DMS153 (cell line): ENCODE results near the gene ANKRD11.
A peak's percentile ranks its signal among the peaks of the same experiment; 100 is the strongest.
"Not testable (repeated sequence)": the region's sequence is repeated elsewhere in the genome, so short reads cannot be mapped to it uniquely, and the experiment has no call there.

ENCODE experiments used
- DNase-seq: peaks from one replicate; lab custom pipeline; 2025; lab: John Stamatoyannopoulos, UW

The ANKRD11 gene

DNA sequence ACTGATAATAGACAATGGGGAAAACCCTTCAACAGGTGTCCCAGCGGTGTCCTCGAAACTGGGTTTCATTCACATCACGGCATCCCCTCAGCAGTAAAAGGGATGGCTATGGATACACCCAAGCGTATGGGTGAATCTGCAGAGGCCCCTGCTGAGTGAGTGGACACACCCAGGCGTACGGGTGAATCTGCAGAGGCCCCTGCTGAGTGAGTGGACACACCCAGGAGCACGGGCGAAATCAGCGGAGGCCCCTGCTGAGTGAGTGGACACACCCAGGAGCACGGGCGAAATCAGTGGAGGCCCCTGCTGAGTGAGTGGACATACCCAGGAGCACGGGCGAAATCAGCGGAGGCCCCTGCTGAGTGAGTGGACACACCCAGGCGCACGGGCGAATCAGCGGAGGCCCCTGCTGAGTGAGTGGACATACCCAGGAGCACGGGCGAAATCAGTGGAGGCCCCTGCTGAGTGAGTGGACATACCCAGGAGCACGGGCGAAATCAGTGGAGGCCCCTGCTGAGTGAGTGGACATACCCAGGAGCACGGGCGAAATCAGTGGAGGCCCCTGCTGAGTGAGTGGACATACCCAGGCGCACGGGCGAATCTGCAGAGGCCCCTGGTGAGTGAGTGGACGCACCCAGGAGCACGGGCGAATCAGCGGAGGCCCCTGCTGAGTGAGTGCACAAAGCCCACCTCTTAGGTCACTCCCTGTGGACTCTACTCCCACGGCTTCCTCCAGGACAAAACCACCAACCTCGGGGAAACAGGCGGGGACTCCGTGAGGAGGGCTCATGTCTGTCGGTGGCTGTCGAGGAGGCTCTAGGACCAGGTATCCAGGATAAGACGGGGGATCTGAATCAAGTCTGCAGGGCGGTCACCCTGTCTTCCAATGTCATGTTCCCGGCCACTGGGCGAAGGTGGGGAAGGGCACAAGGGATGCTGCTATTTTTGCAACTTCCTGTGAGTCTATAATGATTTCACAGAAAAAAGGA lies 161.7 kb downstream of the ANKRD11 start:
- not testable (repeated sequence) for DNase-seq

DNA sequence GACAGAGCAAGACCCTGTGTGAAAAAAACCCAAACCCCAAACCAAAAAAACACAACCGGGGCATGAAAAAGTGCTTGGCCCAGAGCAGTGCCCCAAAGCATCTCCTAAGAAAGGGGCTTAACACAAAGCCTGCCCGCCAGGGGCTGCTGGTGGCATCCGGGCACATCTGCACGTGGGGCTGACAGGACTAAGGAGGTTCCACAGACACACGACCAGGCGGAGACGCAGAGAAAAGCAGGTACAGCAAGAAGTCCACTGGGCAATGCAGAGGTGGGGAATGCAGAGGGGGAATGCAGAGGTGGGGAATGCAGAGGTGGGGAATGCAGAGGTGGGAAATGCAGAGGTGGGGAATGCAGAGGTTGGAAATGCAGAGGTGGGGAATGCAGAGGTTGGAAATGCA lies 163.6 kb downstream of the ANKRD11 start:
- DNase-seq: no peak

DNA sequence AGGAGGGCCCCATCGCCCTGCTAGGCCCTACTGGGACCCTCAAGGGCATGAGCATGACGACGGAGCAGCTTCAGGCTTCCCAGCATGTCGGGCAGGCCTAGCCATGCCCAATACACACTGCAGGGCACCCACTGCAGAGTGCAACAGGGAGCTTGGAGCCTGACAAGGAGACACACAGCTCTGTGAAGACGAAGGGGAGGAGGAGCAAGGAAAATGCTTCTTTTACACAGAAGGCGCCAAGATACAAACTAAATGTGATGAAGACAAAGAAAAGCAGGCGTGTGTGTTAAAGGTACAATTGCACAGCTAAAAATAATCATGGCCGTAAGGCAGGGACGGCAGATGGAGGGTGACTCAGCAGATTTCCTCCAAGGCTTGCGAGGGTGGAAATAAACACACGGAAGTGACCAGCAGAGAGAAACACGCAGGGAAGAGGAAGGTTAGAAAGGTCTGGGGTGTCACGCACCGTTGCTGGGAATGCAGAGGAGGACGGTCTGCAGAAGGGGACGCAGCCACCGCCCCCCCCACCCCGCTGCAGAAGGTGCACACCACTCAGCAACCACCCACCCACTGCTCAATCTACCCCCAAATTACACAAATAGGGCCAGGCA lies 164.4 kb downstream of the ANKRD11 start:
- peak; percentile 47 for DNase-seq

DNA sequence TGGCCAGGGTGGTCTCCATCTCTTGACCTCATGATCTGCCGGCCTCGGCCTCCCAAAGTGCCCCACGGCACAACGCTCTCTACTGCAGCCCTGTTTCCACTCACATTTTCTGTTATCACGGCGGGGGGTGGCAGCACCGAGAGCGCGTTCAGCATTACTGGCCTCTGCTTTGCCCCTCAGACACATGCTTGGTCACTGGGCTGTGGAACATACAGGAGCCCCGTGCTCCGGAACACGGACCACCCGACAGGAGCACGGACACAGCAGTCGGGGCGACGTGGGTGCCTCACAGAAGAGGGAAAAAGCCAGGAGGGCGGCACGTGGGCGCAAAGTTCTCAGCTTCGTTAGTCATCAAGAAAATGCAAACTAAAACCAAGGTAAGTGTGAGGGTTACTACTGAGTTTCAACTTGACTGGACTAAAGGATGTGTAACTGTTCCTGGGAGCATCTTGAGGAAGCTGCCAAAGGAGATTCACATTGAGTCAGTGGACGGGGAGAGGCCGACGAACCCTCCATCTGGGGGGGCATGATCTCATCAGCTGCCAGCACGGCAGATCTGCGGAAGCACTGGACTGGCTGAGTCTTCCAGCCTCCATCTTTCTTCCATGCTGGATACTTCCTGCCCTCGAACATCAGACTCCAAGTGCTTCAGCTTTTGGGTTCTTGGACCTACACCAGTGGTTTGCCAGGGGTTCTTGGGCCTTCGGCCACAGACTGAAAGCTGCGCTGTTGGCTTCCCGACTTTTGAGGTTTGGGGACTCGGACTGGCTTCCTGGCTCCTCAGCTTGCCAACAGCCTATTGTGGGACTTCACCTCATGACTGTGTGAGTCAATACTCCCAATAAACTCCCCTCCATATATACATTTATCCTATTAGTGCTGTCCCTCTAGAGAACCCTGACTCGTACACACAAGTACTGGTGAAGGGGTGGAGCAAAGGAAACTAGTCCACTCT lies 166.0 kb downstream of the ANKRD11 start:
- no peak for DNase-seq

DNA sequence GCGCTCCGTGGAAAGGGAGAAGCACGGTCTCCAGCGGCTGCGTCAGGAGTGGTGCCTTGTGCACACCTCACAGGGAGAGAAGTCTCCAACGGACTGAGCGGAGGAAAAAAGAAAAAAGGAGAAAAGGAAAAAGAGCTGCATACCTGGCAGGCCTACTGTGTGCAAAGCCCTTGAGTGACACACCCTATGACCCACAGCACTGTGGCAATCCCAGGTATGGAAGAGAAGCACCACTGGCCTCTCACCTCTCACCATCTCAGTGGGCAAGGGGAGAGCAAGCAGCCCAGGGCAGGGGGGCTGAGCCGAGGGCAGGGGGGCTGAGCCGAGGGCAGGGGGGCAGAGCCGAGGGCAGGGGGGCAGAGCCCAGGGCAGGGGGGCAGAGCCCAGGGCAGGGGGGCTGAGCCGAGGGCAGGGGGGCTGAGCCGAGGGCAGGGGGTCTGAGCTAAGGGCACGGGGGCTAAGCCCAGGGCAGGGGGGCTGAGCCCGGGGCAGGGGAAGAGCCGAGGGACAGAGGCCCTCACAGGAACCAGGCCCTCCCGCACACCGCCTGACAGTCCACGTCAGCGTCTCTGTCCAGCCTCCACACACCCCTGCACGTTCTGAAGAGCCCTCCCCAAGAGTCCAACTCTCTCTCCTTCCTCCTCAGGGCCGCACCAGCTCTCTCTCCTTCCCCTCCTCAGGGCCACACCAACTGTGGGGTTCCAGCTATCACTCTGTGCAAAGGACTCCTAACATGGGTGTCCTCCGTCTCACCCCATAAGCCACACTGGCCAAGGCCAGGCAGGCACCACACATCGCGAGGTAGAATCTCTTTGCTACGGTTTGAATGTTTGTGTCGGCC lies 167.0 kb downstream of the ANKRD11 start:
- no peak for DNase-seq

DNA sequence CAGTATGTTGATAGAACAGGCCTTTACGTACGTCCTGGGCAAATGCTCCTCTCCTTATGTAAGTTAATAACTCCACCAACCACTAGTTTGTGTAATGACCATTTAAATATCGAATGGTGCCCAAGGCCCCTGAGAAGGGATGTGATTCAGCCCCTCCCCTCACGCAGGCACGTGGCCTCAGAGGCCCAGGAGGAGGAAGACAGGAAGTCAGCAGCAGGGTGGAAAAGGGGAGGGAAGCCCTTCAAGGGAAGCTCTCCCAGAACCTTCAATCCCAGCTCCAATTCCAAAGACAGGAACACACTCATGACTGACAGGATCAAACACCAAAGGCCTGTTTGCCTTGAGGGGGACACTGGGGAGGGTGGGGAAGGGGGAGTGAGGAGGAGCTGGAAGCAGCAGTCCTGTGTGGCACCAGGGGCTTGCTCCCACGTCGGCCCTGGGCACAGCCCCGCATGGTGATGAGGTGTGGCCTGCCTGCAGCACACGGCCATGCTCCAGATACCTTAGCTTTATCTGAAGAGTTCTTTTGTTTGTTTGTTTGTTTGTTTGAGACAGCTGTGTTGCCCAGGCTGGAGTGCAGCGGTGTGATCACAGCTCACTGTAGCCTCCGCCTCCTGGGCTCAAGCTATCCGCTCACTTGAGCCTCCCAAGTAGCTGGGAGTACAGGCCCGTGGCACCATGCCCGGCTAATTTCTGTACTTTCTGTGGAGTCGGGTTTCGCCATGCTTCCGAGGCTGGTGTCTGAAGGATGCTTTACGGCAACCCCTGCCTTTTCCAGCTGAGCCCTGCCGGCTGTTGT lies 167.8 kb downstream of the ANKRD11 start:
- DNase-seq: peak; percentile 62

DNA sequence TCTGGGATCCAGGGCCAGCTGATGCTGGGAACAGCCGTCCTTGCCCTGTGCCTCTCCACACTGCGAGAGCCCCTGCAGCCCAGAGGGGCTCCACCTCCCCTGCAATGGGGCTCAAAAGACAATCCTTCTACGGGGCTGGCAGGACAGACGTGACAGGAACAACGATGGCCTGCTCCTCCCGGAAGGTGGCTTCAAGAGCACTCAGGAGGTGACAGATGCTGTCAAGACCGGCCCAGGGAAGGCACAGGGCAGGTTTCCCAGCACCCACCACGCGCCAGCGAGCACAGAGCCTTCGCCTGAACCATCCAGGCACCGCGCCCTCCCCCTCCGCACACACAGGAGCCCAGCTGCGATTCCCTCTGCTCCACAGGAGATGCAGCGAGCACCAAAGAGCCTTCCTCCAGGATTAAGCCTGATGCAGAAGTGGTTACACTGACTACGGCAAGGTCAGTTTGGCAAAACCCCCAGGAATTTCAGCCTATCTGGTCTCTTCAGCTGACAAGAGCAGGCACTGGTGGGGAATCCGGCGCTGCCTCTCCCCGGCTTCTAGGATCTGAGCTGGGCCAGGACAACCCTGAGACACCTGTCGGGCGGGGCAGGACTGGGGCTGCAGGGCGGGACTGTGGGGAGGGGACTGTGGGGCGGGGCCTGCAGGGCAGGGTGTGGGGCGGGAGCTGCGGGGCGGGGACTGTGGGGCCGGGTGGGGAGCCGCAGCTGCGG lies 169.4 kb downstream of the ANKRD11 start:
- peak; percentile 38 for DNase-seq

DNA sequence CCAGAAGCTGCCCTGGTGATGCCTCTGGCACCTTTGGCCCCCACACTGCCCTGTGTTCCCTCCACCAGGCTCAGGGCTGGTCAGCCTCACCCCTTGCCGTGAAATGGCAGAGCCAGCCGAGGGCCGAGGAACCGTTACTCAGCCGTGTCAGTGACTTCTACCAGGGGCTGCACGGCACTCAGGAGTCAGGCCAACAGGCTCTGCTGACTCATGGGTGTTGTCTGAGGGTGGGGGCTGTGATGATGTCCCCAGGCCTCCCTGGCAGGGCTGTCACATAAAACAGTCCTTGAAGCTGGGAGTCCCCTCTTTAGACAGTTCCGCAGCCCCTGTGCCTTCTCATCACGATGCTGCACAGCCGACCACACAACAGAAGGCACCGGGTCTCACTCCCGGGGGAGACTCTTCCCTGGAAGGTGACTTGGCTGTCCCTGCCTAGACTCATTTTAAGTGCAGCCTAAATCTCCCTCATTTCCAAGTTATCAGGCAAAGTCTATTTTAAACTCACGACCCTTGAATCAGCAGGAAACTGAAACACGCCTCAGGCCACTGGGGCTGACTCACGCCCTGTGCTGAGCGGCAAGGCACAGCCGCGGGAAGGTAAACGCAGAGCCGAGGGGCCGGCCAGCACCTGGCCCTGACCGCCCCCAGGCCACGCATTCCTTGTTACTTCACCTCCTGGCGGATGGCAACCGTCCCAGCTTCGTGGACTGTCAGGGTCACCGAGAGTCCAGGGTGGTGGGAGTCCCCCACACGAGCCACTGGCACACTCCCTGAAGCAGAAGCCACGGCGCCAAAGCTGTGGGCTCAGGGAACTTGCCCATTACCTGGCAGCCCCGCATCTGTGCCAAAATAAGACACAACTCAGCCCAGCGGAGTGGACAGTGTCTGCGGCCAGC lies 170.2 kb downstream of the ANKRD11 start:
- DNase-seq: no peak

DNA sequence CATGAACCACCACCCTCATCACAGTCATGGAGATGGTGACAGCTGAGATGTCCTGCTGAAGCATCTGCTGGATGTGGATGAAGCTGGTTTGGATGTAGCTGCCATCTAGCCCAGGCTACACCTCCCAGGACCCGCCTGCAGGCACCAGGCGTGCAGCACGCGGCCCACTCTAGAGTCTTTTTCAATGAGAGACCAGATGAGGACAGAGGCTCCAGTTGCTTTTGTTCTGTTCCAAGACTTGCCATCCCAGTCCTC lies 170.8 kb downstream of the ANKRD11 start:
- DNase-seq: no peak

DNA sequence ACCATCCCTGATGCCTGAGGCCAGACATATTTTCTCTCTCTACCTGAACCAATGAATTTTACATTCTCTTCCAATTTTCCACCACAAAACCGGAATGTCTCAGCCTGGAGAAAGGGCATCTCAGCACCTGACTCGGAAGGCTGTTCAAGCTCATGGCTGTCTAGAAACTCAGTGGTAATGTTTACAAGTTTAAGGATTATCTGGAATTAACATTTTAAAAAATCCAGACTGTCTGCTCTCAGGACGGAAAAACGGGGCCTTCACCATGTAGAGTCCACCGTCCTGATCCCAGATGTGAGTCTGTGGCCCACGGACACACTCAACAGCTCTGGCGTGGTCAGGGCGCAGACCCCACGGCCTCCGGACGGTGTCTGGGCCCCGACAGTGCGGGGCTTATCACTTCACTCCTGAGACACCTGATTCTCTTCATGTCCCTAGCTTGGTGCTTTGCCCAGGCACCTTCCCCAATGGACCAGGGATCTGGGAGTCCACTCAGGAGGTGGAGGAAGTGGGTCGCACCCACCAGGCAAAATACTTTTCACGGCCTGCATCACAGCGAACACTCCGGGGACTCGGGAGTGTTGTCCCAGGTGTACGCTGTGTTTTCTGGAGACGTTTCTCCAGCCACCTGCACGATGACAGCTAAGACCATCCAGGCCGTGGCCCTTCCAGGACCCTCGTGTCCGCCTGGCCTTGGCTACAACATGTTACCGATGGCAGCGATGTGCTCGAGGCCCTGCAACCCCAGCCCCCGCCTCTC lies 171.3 kb downstream of the ANKRD11 start:
- no peak for DNase-seq

DNA sequence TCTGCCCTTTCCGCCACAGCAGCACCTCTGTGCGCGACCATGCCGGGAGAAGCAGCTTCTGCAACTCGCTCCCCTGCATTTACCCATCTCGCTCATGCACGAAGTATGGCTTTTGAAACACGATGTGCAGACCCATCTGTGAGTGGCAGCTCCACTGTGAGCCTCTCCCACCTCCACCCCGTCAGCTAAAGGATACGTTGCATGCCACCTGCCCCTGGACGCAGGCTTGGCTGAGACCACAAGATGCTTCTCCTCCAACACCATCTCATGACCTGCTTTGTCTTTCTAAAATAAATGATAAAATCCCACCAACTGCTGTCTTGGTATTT lies 172.0 kb downstream of the ANKRD11 start:
- DNase-seq: no peak

DNA sequence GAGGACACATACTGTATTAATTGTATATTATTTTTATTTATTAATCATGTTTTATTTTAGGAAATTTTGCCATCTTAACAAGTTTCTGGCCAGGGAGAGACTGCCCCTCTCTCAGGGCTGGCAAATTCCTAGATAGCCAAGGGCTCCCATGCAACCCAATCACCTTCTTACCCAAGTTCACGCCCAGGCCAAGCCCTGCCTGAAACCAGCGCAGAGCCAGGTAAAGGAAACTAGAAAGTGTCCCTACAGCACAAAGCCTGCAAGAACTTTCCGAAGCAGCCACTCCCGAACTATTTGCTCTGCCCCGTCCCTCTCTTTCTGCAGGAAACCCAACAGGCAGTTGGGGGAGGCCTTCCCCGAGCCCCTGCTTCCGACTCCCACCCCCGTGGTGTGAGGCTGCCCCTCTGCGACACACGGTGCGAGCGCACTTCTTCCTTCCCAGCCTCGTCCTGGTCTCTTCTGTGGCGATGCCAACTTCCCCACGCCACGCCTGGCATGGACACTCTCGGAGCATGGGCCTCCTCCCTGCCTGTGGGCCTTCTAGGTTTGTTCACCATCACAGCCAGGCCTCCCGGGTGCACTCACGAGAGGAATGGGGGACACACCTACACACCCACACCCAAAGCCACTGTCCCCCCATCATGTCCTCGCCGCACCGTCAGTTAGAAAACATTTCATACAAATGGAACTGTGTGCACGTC lies 172.5 kb downstream of the ANKRD11 start:
- no peak for DNase-seq

DNA sequence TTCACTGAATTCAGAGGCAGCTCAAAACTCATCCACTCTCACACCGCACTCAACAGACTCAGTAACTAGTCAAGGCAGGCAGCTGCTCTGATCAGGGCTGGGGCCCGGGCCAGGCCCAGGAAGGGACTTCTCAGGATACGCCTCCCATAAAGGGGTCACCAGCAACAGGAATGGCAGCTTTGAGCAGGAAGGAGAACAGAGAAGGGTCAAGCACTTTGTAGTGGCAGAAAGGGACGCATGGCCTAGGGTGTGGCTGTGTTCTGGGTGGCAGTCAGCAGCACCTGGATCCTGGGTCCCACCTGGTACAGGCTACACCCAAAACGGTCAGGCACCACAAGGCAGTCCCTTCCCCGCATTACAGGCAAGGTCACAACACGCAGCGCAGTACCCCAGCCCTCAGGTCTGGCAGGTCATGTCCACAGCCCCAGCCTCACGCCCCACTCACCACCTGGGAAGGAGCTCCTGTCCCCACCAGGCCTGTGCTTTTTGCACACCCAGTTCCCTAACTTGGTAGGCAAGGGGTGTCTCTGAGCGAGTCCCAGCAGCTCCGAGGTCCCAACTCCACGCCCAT lies 173.2 kb downstream of the ANKRD11 start:
- no peak for DNase-seq

DNA sequence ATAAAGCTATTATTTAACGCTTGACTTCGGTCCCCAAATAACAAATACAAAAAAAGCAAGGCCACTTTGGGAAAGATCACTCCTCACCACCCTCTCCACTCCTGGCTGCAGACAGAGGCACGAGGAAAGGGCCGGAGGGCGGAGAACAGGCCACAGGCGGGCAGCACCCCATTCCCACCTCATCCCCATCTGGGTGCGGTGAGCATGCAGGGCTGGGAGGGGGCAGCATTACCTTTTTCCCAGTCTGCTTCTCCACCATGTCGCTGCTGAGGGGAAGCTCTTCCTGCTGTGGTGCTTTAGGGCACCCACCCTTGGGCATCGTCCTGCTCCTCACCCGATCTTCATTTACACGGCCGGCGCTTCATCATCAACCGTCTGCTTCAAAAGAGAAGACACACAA lies 173.7 kb downstream of the ANKRD11 start:
- no peak for DNase-seq

DNA sequence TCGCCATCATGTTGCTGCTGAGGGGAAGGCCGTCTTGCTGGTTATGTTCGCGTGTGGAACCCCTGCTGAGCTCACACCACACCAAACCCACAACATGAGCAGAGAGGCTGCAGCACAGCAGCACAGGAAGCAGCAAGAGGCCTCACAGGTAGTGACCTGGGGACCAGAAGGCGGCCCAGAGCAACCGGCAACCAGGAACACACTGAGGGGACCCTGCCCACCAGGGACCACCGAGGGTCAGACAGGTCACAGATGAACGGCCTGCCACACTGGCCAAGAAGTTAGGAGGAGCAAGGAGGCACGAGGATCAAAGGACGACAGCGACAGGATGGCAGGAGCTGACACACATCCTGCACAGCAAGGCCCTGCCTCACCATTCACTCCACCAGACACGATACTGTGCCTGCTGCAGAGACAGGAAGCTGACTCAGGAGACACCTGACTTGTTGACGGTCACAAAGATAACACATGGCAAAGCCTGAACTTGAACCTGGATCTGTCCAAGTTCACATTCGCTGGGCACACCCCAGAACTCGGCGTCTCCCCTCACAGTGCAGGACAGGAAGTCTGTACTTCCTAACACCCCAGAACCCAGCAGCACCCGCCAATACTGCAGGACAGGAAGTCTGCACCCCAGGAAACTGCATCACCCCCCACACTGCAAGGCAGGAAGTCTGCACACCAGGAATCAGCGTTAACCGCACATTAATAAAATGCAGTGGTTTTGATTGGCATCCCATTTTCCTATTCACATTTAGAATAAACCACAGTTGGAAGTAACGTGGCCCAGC lies 174.4 kb downstream of the ANKRD11 start:
- DNase-seq: no peak

DNA sequence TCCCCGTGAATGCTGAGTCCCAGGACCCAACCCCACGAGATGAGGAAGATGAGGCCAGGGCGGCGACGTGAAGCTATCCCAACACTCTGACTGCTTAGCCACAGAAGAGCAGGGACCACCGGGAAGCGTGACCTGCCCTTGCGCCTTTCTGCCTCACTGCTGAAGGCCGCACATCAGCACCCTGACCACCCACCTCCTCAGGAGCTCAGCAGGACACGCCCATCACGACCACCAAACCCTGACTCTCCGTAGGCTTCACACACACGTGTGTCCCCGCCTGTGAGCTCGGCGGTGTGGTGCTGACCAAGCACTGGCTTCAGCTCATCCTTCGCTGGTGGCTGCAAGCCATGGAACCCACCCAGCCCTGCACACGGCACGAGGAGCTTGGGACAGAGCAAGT lies 175.1 kb downstream of the ANKRD11 start:
- DNase-seq: no peak

DNA sequence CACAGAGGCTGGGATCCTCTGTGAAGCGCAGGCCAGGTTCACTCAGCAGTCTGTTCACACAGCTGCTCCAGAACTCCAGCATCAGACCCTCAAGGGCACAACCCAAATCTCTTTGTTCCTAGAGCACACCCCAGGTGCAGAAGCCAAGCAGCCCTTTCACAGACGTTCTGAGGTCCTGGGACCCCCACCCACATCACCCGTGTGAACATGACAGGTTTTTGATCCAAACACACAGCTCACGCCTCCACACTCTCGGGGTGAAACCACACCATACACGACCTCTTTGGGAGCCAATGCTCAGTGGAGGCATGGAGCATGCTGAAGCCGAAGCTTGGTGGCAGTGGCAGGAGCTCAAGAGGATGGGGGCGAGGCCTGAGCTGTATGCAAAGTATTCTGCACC lies 175.5 kb downstream of the ANKRD11 start:
- DNase-seq: no peak
